Mucosa of descending colon (tissue), 3 donors: ENCODE data around the gene B3GALNT1. TPM values are rescaled to one million over a fixed set of nuclear protein-coding genes. Genes with fewer than 3 reads are reported as not detected.

Source experiments
- ATAC-seq: fragments of 200-7000 bp; cut with Tn5 transposase; one replicate; pipeline ENCODE4 v1.9.1; 2020; ENCODE audit warnings: mild to moderate bottlenecking, moderate library complexity
- DNase-seq, 3 donors: peaks; one replicate each; pipeline ENCODE4 v3.0.0-alpha.2; 2020
- H3K36me3 ChIP-seq: fragments of 200-600 bp; one replicate; pipeline ENCODE4 v1.8.0; 2021; ENCODE audit warnings: low read depth, mild to moderate bottlenecking
- H3K4me1 ChIP-seq: fragments of 200-600 bp; one replicate; pipeline ENCODE4 v1.8.0; 2021; ENCODE audit warnings: low read depth, mild to moderate bottlenecking
- H3K4me3 ChIP-seq: fragments of 200-600 bp; one replicate; pipeline ENCODE4 v1.8.0; 2021; ENCODE audit warnings: mild to moderate bottlenecking
- H3K9me3 ChIP-seq: fragments of 200-600 bp; one replicate; pipeline ENCODE4 v1.8.0; 2021; ENCODE audit warnings: mild to moderate bottlenecking
- intact Hi-C, 2 donors: fragments of 100-400 bp; cut with DNase I in 1 of 2; cut with micrococcal nuclease in 1 of 2; formaldehyde crosslinking; loops; one replicate each; pipeline versions ENCODE4 v1.11.0 to v1.11.1; 2022; cut with DNase I, micrococcal nuclease
- total RNA-seq, 3 donors: library from RNA; stranded (reverse); fragmentation: NEBNext Ultra II Directional in 2 of 3; extraction: Animal tissue kit (Norgen Biotek cat#: 25700) in 2 of 3; gene quantifications; one replicate each; pipeline versions ENCODE4 v1.2.1 to v1.2.4, GENCODE V29; 2021 to 2023
- TF ChIP-seq, protein P1 (sequence below): fragments of 200-600 bp; IDR thresholded peaks from one replicate; pipeline ENCODE4 v1.8.0; 2022; ENCODE audit warnings: antibody characterized with exemption, mild to moderate bottlenecking
- donor health status: DM: no; HTN: no; CAD: no; lungs with moderate emphysema.
- donor health status: DM: no; HTN: no; CAD: no.
- donor health status: DM: no; HTN: yes; CAD: no.

B3GALNT1 gene
- total RNA-seq, 3 donors from 2014 or later, result 0.29 to 5.1 (median 1.9) TPM

- no peak overlapping the region for H3K4me3 ChIP-seq
- no peaks in the 10 kb centered on the region for H3K36me3 ChIP-seq
- no peak for DNase-seq
- no peaks in the 10 kb centered on the region for H3K9me3 ChIP-seq
- peaks cover 3% of the 10 kb centered on the region for H3K4me1 ChIP-seq
- intact Hi-C loops, result no loop called here
- no peak for ATAC-seq
- TF ChIP-seq, protein P1, sequence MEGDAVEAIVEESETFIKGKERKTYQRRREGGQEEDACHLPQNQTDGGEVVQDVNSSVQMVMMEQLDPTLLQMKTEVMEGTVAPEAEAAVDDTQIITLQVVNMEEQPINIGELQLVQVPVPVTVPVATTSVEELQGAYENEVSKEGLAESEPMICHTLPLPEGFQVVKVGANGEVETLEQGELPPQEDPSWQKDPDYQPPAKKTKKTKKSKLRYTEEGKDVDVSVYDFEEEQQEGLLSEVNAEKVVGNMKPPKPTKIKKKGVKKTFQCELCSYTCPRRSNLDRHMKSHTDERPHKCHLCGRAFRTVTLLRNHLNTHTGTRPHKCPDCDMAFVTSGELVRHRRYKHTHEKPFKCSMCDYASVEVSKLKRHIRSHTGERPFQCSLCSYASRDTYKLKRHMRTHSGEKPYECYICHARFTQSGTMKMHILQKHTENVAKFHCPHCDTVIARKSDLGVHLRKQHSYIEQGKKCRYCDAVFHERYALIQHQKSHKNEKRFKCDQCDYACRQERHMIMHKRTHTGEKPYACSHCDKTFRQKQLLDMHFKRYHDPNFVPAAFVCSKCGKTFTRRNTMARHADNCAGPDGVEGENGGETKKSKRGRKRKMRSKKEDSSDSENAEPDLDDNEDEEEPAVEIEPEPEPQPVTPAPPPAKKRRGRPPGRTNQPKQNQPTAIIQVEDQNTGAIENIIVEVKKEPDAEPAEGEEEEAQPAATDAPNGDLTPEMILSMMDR, result no peak
Observed at GRCh38 chr3:161108840-161109239, 3.7 kb upstream of the B3GALNT1 start.

- Histone ChIP-seq H3K4me3 (no peak overlapping the region), H3K36me3 (no peaks in the 10 kb centered on the region), H3K9me3 (no peaks in the 10 kb centered on the region), H3K4me1 (peaks cover 3% of the 10 kb centered on the region)
- TF ChIP-seq, protein P1, result no peak
- no peak for DNase-seq
- intact Hi-C loops, result no loop called here
- no peak for ATAC-seq
Observed at GRCh38 chr3:161107311-161107710, 2.2 kb upstream of the B3GALNT1 start.

GRCh38 chr3:161103776-161104385 is 1.3 kb downstream of the B3GALNT1 start:
- Histone ChIP-seq H3K4me1 (peaks cover 3% of the 10 kb centered on the region), H3K4me3 (no peak overlapping the region), H3K9me3 (no peaks in the 10 kb centered on the region), H3K36me3 (no peaks in the 10 kb centered on the region)
- TF ChIP-seq, protein P1, result no peak
- DNase-seq, result no peak
- no peak for ATAC-seq
- intact Hi-C loops, result no loop called here

- peaks cover 3% of the 10 kb centered on the region for H3K4me1 ChIP-seq
- no peak for DNase-seq
- H3K4me3 ChIP-seq, result no peak overlapping the region
- no peak for ATAC-seq
- TF ChIP-seq, protein P1, result no peak
- H3K9me3 ChIP-seq, result no peaks in the 10 kb centered on the region
- no peaks in the 10 kb centered on the region for H3K36me3 ChIP-seq
- intact Hi-C loops, result no loop called here
Observed at GRCh38 chr3:161101609-161102008, 3.5 kb downstream of the B3GALNT1 start.

DNA sequence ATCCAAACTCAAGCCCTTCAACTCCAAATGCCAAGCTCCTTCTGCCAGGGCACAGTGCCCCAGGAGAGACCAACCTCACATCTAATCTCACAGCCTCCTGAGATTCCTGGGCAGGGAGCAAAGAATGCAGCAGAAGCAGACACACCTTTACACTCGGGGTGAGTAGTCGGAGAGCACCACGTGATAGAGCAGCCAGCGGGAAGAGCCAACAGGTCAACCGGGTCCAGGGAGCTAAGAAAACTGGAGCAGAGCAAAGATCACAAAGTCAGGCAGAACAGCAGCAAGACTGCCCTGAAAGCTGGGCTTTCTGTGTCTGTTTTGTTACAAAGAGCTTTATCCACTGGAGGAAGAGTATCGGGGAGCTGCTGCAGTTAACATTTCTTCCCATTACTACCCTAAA is 4.2 kb downstream of the B3GALNT1 start:
- Histone ChIP-seq H3K36me3 (no peaks in the 10 kb centered on the region), H3K4me3 (no peak overlapping the region), H3K9me3 (no peaks in the 10 kb centered on the region), H3K4me1 (peaks cover 3% of the 10 kb centered on the region)
- TF ChIP-seq, protein P1, result no peak
- ATAC-seq, result peak; percentile 75
- intact Hi-C loops, result no loop called here
- peak in 2 of 3 donors; percentile 27 to 40 for DNase-seq
